Measurements from ENCODE around the gene KIF1A.

DNA sequence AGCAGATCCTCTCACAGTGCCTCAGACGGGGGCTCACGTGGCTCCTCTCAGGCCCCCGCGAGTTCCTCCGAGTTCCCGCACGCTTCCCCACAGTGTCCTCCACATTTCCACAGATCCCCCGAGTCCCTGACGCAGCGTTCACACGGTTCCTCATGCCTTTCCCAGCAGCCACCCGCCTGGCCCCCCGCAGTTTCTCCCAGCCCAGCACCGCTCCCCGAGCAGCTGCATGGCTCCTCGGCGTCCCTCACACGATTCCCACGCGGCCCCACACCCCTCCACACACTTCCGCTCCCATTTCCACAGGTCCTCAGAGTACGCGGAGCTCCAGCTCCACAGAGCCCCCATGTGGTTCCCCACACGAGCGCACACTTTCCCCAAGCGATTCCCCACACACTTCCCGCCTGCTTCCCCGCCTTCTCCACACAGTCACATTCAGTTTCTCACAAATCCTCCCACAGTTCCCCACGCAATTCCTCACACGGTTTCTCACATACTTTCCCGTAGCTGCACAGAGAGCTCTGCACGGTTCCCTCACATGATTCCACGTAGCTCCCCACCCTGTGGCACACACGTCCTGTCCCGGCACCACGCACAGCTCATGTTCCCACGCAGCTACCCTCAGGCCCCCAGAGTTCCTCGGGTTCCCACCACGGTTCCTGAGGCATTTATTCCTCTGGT is 39.9 kb downstream of the KIF1A start:
- TF ChIP-seq GABPA (IDR thresholded peaks at IDR 0.05; ENCODE audit: borderline replicate concordance, insufficient read depth, low read length) (no peak), EZH2 (IDR thresholded peaks at IDR 0.05; ENCODE audit: low read depth, low read length, severe bottlenecking) (no peak), TEAD4 (IDR thresholded peaks at IDR 0.05; ENCODE audit: low read depth, low read length) (no peak), POLR2A (IDR thresholded peaks at IDR 0.05; ENCODE audit: control extremely low read depth in 1 of 2, low read depth in 2 of 2, low read length in 2 of 2) (no peak), CHD1 (IDR thresholded peaks at IDR 0.05; ENCODE audit: low read depth, low read length) (no peak), POLR2AphosphoS5 (IDR thresholded peaks at IDR 0.05; ENCODE audit: low read depth, low read length) (no peak), TBP (IDR thresholded peaks at IDR 0.05; ENCODE audit: low read depth, low read length) (no peak)
